Measurements from ENCODE around the gene ARHGAP22. TPM values are rescaled to one million over a fixed set of nuclear protein-coding genes. Genes with fewer than 3 reads are reported as not detected.

Gene ARHGAP22
- polyA plus RNA-seq, 1 experiment: 7.2 TPM

GRCh38 chr10:48472501-48473069 is 132.3 kb downstream of the ARHGAP22 start:
- no peak overlapping the region for H3K4me3 ChIP-seq (ENCODE audit: low read depth, low read length)
- TF ChIP-seq, protein P1, sequence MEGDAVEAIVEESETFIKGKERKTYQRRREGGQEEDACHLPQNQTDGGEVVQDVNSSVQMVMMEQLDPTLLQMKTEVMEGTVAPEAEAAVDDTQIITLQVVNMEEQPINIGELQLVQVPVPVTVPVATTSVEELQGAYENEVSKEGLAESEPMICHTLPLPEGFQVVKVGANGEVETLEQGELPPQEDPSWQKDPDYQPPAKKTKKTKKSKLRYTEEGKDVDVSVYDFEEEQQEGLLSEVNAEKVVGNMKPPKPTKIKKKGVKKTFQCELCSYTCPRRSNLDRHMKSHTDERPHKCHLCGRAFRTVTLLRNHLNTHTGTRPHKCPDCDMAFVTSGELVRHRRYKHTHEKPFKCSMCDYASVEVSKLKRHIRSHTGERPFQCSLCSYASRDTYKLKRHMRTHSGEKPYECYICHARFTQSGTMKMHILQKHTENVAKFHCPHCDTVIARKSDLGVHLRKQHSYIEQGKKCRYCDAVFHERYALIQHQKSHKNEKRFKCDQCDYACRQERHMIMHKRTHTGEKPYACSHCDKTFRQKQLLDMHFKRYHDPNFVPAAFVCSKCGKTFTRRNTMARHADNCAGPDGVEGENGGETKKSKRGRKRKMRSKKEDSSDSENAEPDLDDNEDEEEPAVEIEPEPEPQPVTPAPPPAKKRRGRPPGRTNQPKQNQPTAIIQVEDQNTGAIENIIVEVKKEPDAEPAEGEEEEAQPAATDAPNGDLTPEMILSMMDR (IDR thresholded peaks at IDR 0.05; ENCODE audit: insufficient read depth, low read depth, low read length): no peak
- ChIA-PET POLR2A (no interaction called here), CTCF (interaction anchor here (1.5 kb wide), 1 partner anchor 9 kb away, joined by 4 read pairs; no protein-coding TSS in a partner anchor)
- no peaks in the 10 kb centered on the region for H3K27me3 ChIP-seq (ENCODE audit: control insufficient read depth, insufficient read depth, low read length)
- H3K36me3 ChIP-seq (ENCODE audit: control insufficient read depth, insufficient read depth, low read length): peaks cover 2% of the 10 kb centered on the region
- no peak for DNase-seq (ENCODE audit: low read depth)

GRCh38 chr10:48470893-48471805 is 133.7 kb downstream of the ARHGAP22 start:
- CTCF ChIA-PET: interaction anchor here (0.6 to 1.8 kb wide), 5 partner anchors 42 to 185 kb away, joined by 3 to 6 read pairs (median 3); no protein-coding TSS in a partner anchor
- POLR2A ChIA-PET: no interaction called here
- no peak for DNase-seq (ENCODE audit: low read depth)

GRCh38 chr10:48470115-48470892 is 134.6 kb downstream of the ARHGAP22 start:
- Histone ChIP-seq H3K27me3 (ENCODE audit: control insufficient read depth, insufficient read depth, low read length) (no peaks in the 10 kb centered on the region), H3K36me3 (ENCODE audit: control insufficient read depth, insufficient read depth, low read length) (no peaks in the 10 kb centered on the region; the same call in 1 of the 2 replicates), H3K4me3 (ENCODE audit: low read depth, low read length) (no peak overlapping the region)
- ChIA-PET POLR2A (no interaction called here), CTCF (interaction anchor here (1.0 to 1.8 kb wide), 6 partner anchors 17 to 188 kb away, joined by 3 to 6 read pairs (median 4); no protein-coding TSS in a partner anchor)
- no peak for DNase-seq (ENCODE audit: low read depth)
- TF ChIP-seq, protein P1 (IDR thresholded peaks at IDR 0.05; ENCODE audit: insufficient read depth, low read depth, low read length): no peak

More at GRCh38 chr10:48470893-48471805, 133.7 kb downstream of the ARHGAP22 start:
- no peak overlapping the region for H3K4me3 ChIP-seq (ENCODE audit: low read depth, low read length)
- peaks cover 2% of the 10 kb centered on the region for H3K36me3 ChIP-seq (ENCODE audit: control insufficient read depth, insufficient read depth, low read length)
- no peaks in the 10 kb centered on the region for H3K27me3 ChIP-seq (ENCODE audit: control insufficient read depth, insufficient read depth, low read length)
- TF ChIP-seq, protein P1 (IDR thresholded peaks at IDR 0.05; ENCODE audit: insufficient read depth, low read depth, low read length): no peak

- CTCF ChIA-PET: interaction anchor here (1.0 to 1.4 kb wide), 4 partner anchors 17 to 188 kb away, joined by 3 to 5 read pairs (median 4); no protein-coding TSS in a partner anchor
- POLR2A ChIA-PET: no interaction called here
- no peaks in the 10 kb centered on the region for H3K27me3 ChIP-seq (ENCODE audit: control insufficient read depth, insufficient read depth, low read length)
- DNase-seq (ENCODE audit: low read depth): no peak
- H3K4me3 ChIP-seq (ENCODE audit: low read depth, low read length): no peak overlapping the region
- TF ChIP-seq, protein P1 (IDR thresholded peaks at IDR 0.05; ENCODE audit: insufficient read depth, low read depth, low read length): no peak
- H3K36me3 ChIP-seq (ENCODE audit: control insufficient read depth, insufficient read depth, low read length): no peaks in the 10 kb centered on the region; the same call in 1 of the 2 replicates
Measured at GRCh38 chr10:48469516-48470020, 135.3 kb downstream of the ARHGAP22 start.

Data from BJ (cell line).